ENCODE data around the gene TBPL1.

- TF ChIP-seq CTCF (IDR thresholded peaks at IDR 0.05; ENCODE audit: low read length) (no peak), EZH2 (optimal IDR thresholded peaks at IDR 0.05; ENCODE audit: low read depth, low read length) (no peak), EZH2phosphoT487 (IDR thresholded peaks at IDR 0.05; ENCODE audit: low read length) (no peak)
These were observed 47.0 kb upstream of the TBPL1 start for GRCh38 chr6:133906050-133906449.
